Frontal cortex (tissue), 4 donors: Measurements from ENCODE around the gene CPS1. TPM values are rescaled to one million over a fixed set of nuclear protein-coding genes. Genes with fewer than 3 reads are reported as not detected.

Experiments
- DNase-seq, 2 donors: peaks; one replicate each; pipeline ENCODE4 v3.0.0; 2012; ENCODE audit warnings: low spot score in 2 of 2
- FAIRE-seq: peaks from 2 replicates; lab custom pipeline; 2012; peaks lifted over from hg19 to GRCh38; lab: Jason Lieb, UNC
- total RNA-seq: library from RNA; depleted of rRNA; stranded (reverse); fragments of >200 nt; gene quantifications from one replicate; pipeline ENCODE4 v1.2.3, GENCODE V29; 2014
- donor health status: control.
- donor health status: control.
- donor health status: control.

Gene CPS1
- total RNA-seq, 1 donor from 2014 or later, result 2.9 TPM

GRCh38 chr2:210660751-210661150, 104.4 kb downstream of the CPS1 start:
- FAIRE-seq (no peak), DNase-seq (no peak)

GRCh38 chr2:210662560-210662959, 106.2 kb downstream of the CPS1 start:
- DNase-seq, result no peak
- FAIRE-seq, result no peak

GRCh38 chr2:210663631-210664089, 107.3 kb downstream of the CPS1 start:
- peak; percentile 17 to 28 for DNase-seq
- peak; percentile 31 for FAIRE-seq

GRCh38 chr2:210667711-210668110, 111.3 kb downstream of the CPS1 start:
- DNase-seq (no peak), FAIRE-seq (no peak)

- DNase-seq (no peak), FAIRE-seq (no peak)
These were observed 114.7 kb downstream of the CPS1 start for GRCh38 chr2:210671065-210671464.

GRCh38 chr2:210673117-210673516, 116.7 kb downstream of the CPS1 start:
- no peak for FAIRE-seq
- DNase-seq, result no peak

GRCh38 chr2:210676067-210676466, 119.7 kb downstream of the CPS1 start:
- DNase-seq, result no peak
- FAIRE-seq, result no peak

GRCh38 chr2:210681491-210681890, 125.1 kb downstream of the CPS1 start:
- FAIRE-seq (no peak), DNase-seq (no peak)

- DNase-seq, result no peak
- FAIRE-seq, result no peak
These were observed 130.0 kb downstream of the CPS1 start for GRCh38 chr2:210686401-210686800.

GRCh38 chr2:210687786-210688470, 131.5 kb downstream of the CPS1 start:
- FAIRE-seq (no peak), DNase-seq (no peak)

- FAIRE-seq (no peak), DNase-seq (no peak)
These were observed 151.5 kb downstream of the CPS1 start for GRCh38 chr2:210707900-210708299.

- no peak for FAIRE-seq
- DNase-seq, result no peak
These were observed 156.7 kb downstream of the CPS1 start for GRCh38 chr2:210713122-210713521.

- DNase-seq (no peak), FAIRE-seq (no peak)
These were observed 159.2 kb downstream of the CPS1 start for GRCh38 chr2:210715560-210716082.

GRCh38 chr2:210718503-210718902, 162.1 kb downstream of the CPS1 start:
- DNase-seq, result no peak
- FAIRE-seq, result no peak

- FAIRE-seq (no peak), DNase-seq (no peak)
These were observed 165.7 kb downstream of the CPS1 start for GRCh38 chr2:210722092-210722491.

- FAIRE-seq (no peak), DNase-seq (no peak)
These were observed 171.2 kb downstream of the CPS1 start for GRCh38 chr2:210727549-210727948.

Other genes with a start within 250 kb of the CPS1 start
- gene MYL1, start 241.4 kb upstream of the CPS1 start, total RNA-seq, result not detected
- 68.1 TPM for gene LANCL1, start 79.8 kb upstream of the CPS1 start, total RNA-seq